ENCODE data around the gene PCDHGB2. TPM values are rescaled to one million over a fixed set of nuclear protein-coding genes. Genes with fewer than 3 reads are reported as not detected.
"Not testable (repeated sequence)": the region's sequence is repeated elsewhere in the genome, so short reads cannot be mapped to it uniquely, and the experiment has no call there.

The PCDHGB2 gene
- total RNA-seq, 4 donors from 2014 or later, result 2.7 to 15.6 (median 4.1) TPM

- H3K27me3 ChIP-seq, ATAC-seq, H3K4me1 ChIP-seq: not testable (repeated sequence)
- peaks cover 0 to 33% of the 10 kb centered on the region in 2 donors for H3K36me3 ChIP-seq
- TF ChIP-seq CTCF (IDR thresholded peaks at IDR 0.05), result peak in 3 of 4 experiments; percentile 23 to 55 (median 33)
- H3K27ac ChIP-seq, result peak within 1 kb of the TSS in 2 of 4 donors; percentile 35 to 48
- WGBS, 2 donors (ENCODE audit: low coverage in 1 of 2), result 10 to 20% methylated on average over 15 to 18 of the region's 51 CpGs
- peak within 1 kb of the TSS; percentile 16 to 41 for H3K4me3 ChIP-seq
- H3K9me3 ChIP-seq, result peaks cover 0 to 99% (median 21%) of the 10 kb centered on the region in 3 donors
Observed at GRCh38 chr5:141407790-141408505, 48.2 kb downstream of the PCDHGB2 start, which contains the start of gene PCDHGB6. Gene PCDHGB6 (plus strand): TSS chr5:141408021. CDS start chr5:141408203, 182 bp downstream.

- H3K36me3 ChIP-seq, result peaks cover 0 to 36% of the 10 kb centered on the region in 2 donors
- H3K4me3 ChIP-seq, result peak overlapping the region in 1 of 2 donors; percentile 1
- ATAC-seq, result no peak
- 13 to 37% methylated on average over 2 to 3 of the region's 64 CpGs for WGBS, 2 donors (ENCODE audit: low coverage in 1 of 2)
- H3K27me3 ChIP-seq, result peaks cover 8% of the 10 kb centered on the region
- TF ChIP-seq POLR2A (IDR thresholded peaks at IDR 0.05), result no peak
- TF ChIP-seq CTCF (IDR thresholded peaks at IDR 0.05), result no peak
- no peak for TF ChIP-seq EP300 (IDR thresholded peaks at IDR 0.05)
- no peak for TF ChIP-seq POLR2AphosphoS5 (IDR thresholded peaks at IDR 0.05)
- H3K27ac ChIP-seq, result no peak overlapping the region
- H3K4me1 ChIP-seq, result no peaks in the 10 kb centered on the region
- H3K9me3 ChIP-seq, result peaks cover 0 to 99% (median 19%) of the 10 kb centered on the region in 3 donors
Observed at GRCh38 chr5:141409598-141410306, 50.0 kb downstream of the PCDHGB2 start.

GRCh38 chr5:141411575-141411974 is 51.8 kb downstream of the PCDHGB2 start:
- Histone ChIP-seq H3K36me3 (peaks cover 0 to 31% of the 10 kb centered on the region in 2 donors), H3K4me3 (no peak overlapping the region), H3K27me3 (peaks cover 8% of the 10 kb centered on the region), H3K9me3 (peaks cover 0 to 97% (median 13%) of the 10 kb centered on the region in 3 donors), H3K27ac (no peak overlapping the region), H3K4me1 (no peaks in the 10 kb centered on the region)
- WGBS, 2 donors (ENCODE audit: low coverage in 1 of 2), result 33 to 56% methylated on average over 2 to 3 of the region's 3 CpGs
- no peak for ATAC-seq
- TF ChIP-seq CTCF (IDR thresholded peaks at IDR 0.05) (no peak), EP300 (IDR thresholded peaks at IDR 0.05) (no peak), POLR2A (IDR thresholded peaks at IDR 0.05) (no peak), POLR2AphosphoS5 (IDR thresholded peaks at IDR 0.05) (no peak)

Other genes with a start within 250 kb of the PCDHGB2 start
- 1 to 10 TPM; 2.8 to 5.6 (median 4.8) TPM for gene PCDHB4, start 238.2 kb upstream of the PCDHGB2 start, total RNA-seq
- 1 to 10 TPM; 3.2 to 8.6 (median 5.8) TPM for gene PCDHB5, start 224.8 kb upstream of the PCDHGB2 start, total RNA-seq
- 1 to 10 TPM; 1.0 to 2.0 (median 1.5) TPM for gene PCDHB6, start 209.9 kb upstream of the PCDHGB2 start, total RNA-seq
- 1 to 10 TPM; 1.7 to 3.0 (median 2.4) TPM for gene PCDHB7, start 187.3 kb upstream of the PCDHGB2 start, total RNA-seq
- 1 to 10 TPM in 3 of 4 donors, under 1 TPM in 1; 0.27 to 1.5 (median 1.2) TPM for gene PCDHB8, start 182.2 kb upstream of the PCDHGB2 start, total RNA-seq
- 1 to 10 TPM; 4.4 to 5.2 (median 4.8) TPM for gene PCDHB16, start 177.6 kb upstream of the PCDHGB2 start, total RNA-seq
- 10 to 100 TPM in 1 of 4 donors, 1 to 10 TPM in 3; 1.9 to 10.9 (median 3.0) TPM for gene PCDHB9, start 172.8 kb upstream of the PCDHGB2 start, total RNA-seq
- 1 to 10 TPM; 3.0 to 6.4 (median 4.1) TPM for gene PCDHB10, start 167.6 kb upstream of the PCDHGB2 start, total RNA-seq
- gene PCDHB11, start 160.4 kb upstream of the PCDHGB2 start, total RNA-seq, result 1 to 10 TPM in 3 of 4 donors, under 1 TPM in 1; 0.99 to 5.4 (median 3.0) TPM
- 1 to 10 TPM in 3 of 4 donors, under 1 TPM in 1; 0.67 to 5.1 (median 3.4) TPM for gene PCDHB12, start 151.3 kb upstream of the PCDHGB2 start, total RNA-seq
- 10 to 100 TPM in 1 of 4 donors, 1 to 10 TPM in 3; 2.7 to 11.7 (median 6.1) TPM for gene PCDHB13, start 146.1 kb upstream of the PCDHGB2 start, total RNA-seq
- 10 to 100 TPM in 1 of 4 donors, 1 to 10 TPM in 3; 5.4 to 12.8 (median 7.8) TPM for gene PCDHB14, start 136.7 kb upstream of the PCDHGB2 start, total RNA-seq
- gene PCDHB15, start 114.6 kb upstream of the PCDHGB2 start, total RNA-seq, result 1 to 10 TPM; 3.2 to 6.6 (median 4.1) TPM
- 1 to 10 TPM in 2 of 4 donors, not detected in 2; 1.2 to 3.1 TPM for gene SLC25A2, start 55.9 kb upstream of the PCDHGB2 start, total RNA-seq
- 10 to 100 TPM; 58.7 to 75.9 (median 61.4) TPM for gene TAF7, start 39.2 kb upstream of the PCDHGB2 start, total RNA-seq
- 1 to 10 TPM in 2 of 4 donors, under 1 TPM in 2; 0.67 to 1.3 (median 1.1) TPM for gene PCDHGA1, start 29.5 kb upstream of the PCDHGB2 start, total RNA-seq
- gene PCDHGA2, start 21.2 kb upstream of the PCDHGB2 start, total RNA-seq, result 1 to 10 TPM; 3.2 to 5.6 (median 4.4) TPM
- 1 to 10 TPM; 1.3 to 5.7 (median 2.8) TPM for gene PCDHGA3, start 16.2 kb upstream of the PCDHGB2 start, total RNA-seq
- gene PCDHGB1, start 9.9 kb upstream of the PCDHGB2 start, total RNA-seq, result 1 to 10 TPM; 2.0 to 9.5 (median 4.2) TPM
- gene PCDHGA4, start 5.0 kb upstream of the PCDHGB2 start, total RNA-seq, result 10 to 100 TPM in 1 of 4 donors, 1 to 10 TPM in 3; 2.4 to 12.0 (median 6.3) TPM
- 10 to 100 TPM in 1 of 4 donors, 1 to 10 TPM in 3; 2.6 to 12.5 (median 4.8) TPM for gene PCDHGA5, start 4.2 kb downstream of the PCDHGB2 start, total RNA-seq
- 1 to 10 TPM; 1.5 to 10.0 (median 4.7) TPM for gene PCDHGB3, start 10.2 kb downstream of the PCDHGB2 start, total RNA-seq
- gene PCDHGA6, start 13.9 kb downstream of the PCDHGB2 start, total RNA-seq, result 10 to 100 TPM in 1 of 4 donors, 1 to 10 TPM in 3; 2.0 to 11.1 (median 5.7) TPM
- 10 to 100 TPM in 1 of 4 donors, 1 to 10 TPM in 3; 2.7 to 14.3 (median 7.6) TPM for gene PCDHGA7, start 22.7 kb downstream of the PCDHGB2 start, total RNA-seq
- 10 to 100 TPM in 1 of 4 donors, 1 to 10 TPM in 3; 3.1 to 14.8 (median 6.0) TPM for gene PCDHGB4, start 27.7 kb downstream of the PCDHGB2 start, total RNA-seq
- gene PCDHGA8, start 32.6 kb downstream of the PCDHGB2 start, total RNA-seq, result 1 to 10 TPM; 3.0 to 6.8 (median 3.6) TPM
- gene PCDHGB5, start 38.0 kb downstream of the PCDHGB2 start, total RNA-seq, result 10 to 100 TPM in 2 of 4 donors, 1 to 10 TPM in 2; 4.0 to 12.9 (median 9.8) TPM
- 1 to 10 TPM; 3.3 to 8.6 (median 5.9) TPM for gene PCDHGA9, start 42.8 kb downstream of the PCDHGB2 start, total RNA-seq
- gene PCDHGB6, start 48.0 kb downstream of the PCDHGB2 start, total RNA-seq, result 10 to 100 TPM in 1 of 4 donors, 1 to 10 TPM in 3; 5.7 to 11.7 (median 6.5) TPM
- 1 to 10 TPM; 2.9 to 8.2 (median 4.7) TPM for gene PCDHGA10, start 53.0 kb downstream of the PCDHGB2 start, total RNA-seq
- 10 to 100 TPM; 12.3 to 19.3 (median 15.3) TPM for gene PCDHGB7, start 57.7 kb downstream of the PCDHGB2 start, total RNA-seq
- gene PCDHGA11, start 61.1 kb downstream of the PCDHGB2 start, total RNA-seq, result 10 to 100 TPM in 1 of 4 donors, 1 to 10 TPM in 3; 1.9 to 12.3 (median 3.9) TPM
- gene PCDHGA12, start 70.5 kb downstream of the PCDHGB2 start, total RNA-seq, result 10 to 100 TPM in 1 of 4 donors, 1 to 10 TPM in 3; 5.3 to 15.4 (median 9.8) TPM
- 10 to 100 TPM; 52.6 to 95.6 (median 63.2) TPM for gene PCDHGC3, start 116.0 kb downstream of the PCDHGB2 start, total RNA-seq
- 10 to 100 TPM in 1 of 4 donors, 1 to 10 TPM in 2, under 1 TPM in 1; 0.10 to 12.9 (median 2.4) TPM for gene PCDHGC4, start 125.0 kb downstream of the PCDHGB2 start, total RNA-seq
- gene PCDHGC5, start 129.1 kb downstream of the PCDHGB2 start, total RNA-seq, result 1 to 10 TPM in 3 of 4 donors, under 1 TPM in 1; 0.07 to 5.1 (median 1.8) TPM